Muscle layer of duodenum (tissue), 2 donors: Measurements from ENCODE around the gene HOXC5.

Experiments
- H3K27ac ChIP-seq: one replicate; pipeline ENCODE4 v1.7.0; 2013; ENCODE audit warnings: mild to moderate bottlenecking, low read length
- H3K27me3 ChIP-seq: one replicate; pipeline ENCODE4 v1.7.0; 2013; ENCODE audit warnings: low read depth, mild to moderate bottlenecking, control low read depth, low read length
- H3K36me3 ChIP-seq, 2 donors: one replicate each; pipeline ENCODE4 v1.7.0; 2013; ENCODE audit warnings: low read length in 2 of 2, control low read depth in 1 of 2, mild to moderate bottlenecking in 1 of 2; ENCODE audit not compliant: insufficient read depth in 2 of 2, control insufficient read depth in 1 of 2
- H3K4me1 ChIP-seq, 2 donors: one replicate each; pipeline ENCODE4 v1.7.0; 2013; ENCODE audit warnings: low read length in 2 of 2, mild to moderate bottlenecking in 2 of 2, control low read depth in 1 of 2, moderate library complexity in 1 of 2; ENCODE audit not compliant: insufficient read depth in 2 of 2, control insufficient read depth in 1 of 2
- H3K4me3 ChIP-seq, 2 donors: one replicate each; pipeline ENCODE4 v1.7.0; 2013; ENCODE audit warnings: low read length in 2 of 2, low read depth in 1 of 2, mild to moderate bottlenecking in 1 of 2
- H3K9me3 ChIP-seq, 2 donors: one replicate each; pipeline ENCODE4 v1.7.0; 2013; ENCODE audit warnings: low read length in 2 of 2, control low read depth in 1 of 2, mild to moderate bottlenecking in 1 of 2; ENCODE audit not compliant: control insufficient read depth in 1 of 2
- donor health status: healthy.

The HOXC5 gene

DNA sequence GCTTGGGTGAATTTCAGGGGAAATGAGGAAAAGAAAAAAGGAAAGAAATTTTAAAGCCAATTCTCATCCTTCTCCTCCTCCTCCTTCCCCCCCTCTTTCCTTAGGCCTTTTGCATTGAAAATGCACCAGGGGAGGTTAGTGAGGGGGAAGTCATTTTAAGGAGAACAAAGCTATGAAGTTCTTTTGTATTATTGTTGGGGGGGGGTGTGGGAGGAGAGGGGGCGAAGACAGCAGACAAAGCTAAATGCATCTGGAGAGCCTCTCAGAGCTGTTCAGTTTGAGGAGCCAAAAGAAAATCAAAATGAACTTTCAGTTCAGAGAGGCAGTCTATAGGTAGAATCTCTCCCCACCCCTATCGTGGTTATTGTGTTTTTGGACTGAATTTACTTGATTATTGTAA lies 22.7 kb downstream of the HOXC5 start:
- Histone ChIP-seq H3K9me3 (no peaks in the 10 kb centered on the region), H3K27me3 (peaks cover 12% of the 10 kb centered on the region), H3K4me1 (peaks cover 0 to 29% of the 10 kb centered on the region in 2 donors)

DNA sequence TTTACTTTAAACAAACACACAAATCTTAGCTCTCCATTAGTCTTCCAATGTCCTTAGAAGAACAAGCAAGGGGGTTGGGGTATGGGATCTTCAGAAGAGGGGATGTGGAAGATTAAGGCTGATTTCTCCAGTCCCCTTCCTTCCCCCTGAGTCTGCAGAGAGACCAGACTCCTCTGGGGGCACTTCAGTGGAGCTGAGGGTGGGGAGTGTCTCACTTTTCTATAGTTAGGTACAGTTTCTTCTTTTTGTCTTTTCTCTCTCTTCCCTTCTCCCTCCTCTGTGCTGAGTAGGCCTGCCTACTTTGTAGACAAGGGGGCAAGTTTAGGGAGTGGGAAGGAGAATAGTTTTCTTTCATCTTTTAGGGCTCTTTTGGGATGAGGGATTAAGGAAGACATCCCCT lies 23.3 kb downstream of the HOXC5 start:
- Histone ChIP-seq H3K36me3 (no peaks in the 10 kb centered on the region), H3K4me1 (peaks cover 0 to 29% of the 10 kb centered on the region in 2 donors), H3K27me3 (peaks cover 12% of the 10 kb centered on the region), H3K9me3 (no peaks in the 10 kb centered on the region), H3K27ac (no peak overlapping the region), H3K4me3 (peak overlapping the region; percentile 26 to 30)

More for the DNA sequence above, 22.7 kb downstream of the HOXC5 start:
- Histone ChIP-seq H3K36me3 (no peaks in the 10 kb centered on the region), H3K27ac (no peak overlapping the region), H3K4me3 (peak overlapping the region; percentile 26 to 30)

DNA sequence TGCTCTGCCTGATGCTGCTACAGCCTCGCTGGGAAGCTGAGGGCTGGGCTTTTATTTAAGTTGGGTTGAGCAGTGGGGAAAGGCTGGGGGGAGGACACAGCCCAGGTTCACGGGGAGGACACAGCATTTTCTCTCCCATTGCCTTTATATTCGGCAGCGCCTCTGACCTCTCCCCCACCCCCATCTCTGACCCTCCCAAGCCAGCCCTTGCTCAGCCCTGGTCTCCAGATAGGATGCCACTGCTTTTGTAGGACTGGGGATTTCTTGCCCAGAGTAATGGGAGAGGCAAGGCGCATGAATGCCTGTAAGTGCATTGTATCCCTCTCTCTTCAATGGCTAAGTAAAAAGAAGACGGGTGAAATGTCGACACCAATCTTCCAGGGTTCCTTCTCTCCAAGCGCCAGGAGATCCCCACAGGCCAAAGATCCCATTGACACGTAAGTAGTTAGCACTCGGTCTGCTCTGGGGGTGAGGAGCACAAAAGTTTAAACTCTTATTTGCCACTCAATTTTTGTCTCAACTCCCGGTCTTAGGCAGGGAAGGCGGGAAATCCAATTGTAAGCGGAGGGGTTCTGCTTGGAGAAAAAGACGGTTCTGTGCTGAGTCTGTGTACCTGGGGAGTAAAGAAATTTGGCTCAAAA lies 25.4 kb downstream of the HOXC5 start:
- H3K9me3 ChIP-seq, result no peaks in the 10 kb centered on the region
- H3K4me1 ChIP-seq, result peaks cover 0 to 17% of the 10 kb centered on the region in 2 donors
- H3K27ac ChIP-seq, result no peak overlapping the region
- no peak overlapping the region for H3K4me3 ChIP-seq
- peaks cover 12% of the 10 kb centered on the region for H3K27me3 ChIP-seq
- no peaks in the 10 kb centered on the region for H3K36me3 ChIP-seq

DNA sequence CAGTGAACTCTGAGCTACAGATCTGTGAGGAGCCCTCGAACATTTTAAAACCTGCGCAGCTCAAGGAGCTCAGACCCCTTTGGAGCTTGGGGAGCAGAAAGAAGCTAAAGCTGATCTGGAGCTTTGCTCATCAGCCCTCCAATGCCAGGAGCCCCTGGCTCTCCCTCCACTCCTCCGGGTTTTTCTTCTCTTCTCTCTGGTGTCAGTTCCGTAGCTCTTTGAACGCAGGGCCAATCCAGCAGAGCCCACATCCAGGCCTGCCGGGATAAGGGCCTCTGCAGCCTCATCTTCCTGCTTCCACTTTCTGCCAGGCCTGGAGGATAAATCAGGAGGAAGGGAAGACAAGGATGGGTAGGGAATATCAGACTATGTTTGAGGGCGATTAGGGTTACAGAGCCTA lies 26.8 kb downstream of the HOXC5 start:
- Histone ChIP-seq H3K27me3 (peaks cover 14% of the 10 kb centered on the region), H3K36me3 (no peaks in the 10 kb centered on the region), H3K4me3 (no peak overlapping the region), H3K27ac (peak overlapping the region; percentile 27), H3K4me1 (peaks cover 0 to 17% of the 10 kb centered on the region in 2 donors), H3K9me3 (no peaks in the 10 kb centered on the region)

DNA sequence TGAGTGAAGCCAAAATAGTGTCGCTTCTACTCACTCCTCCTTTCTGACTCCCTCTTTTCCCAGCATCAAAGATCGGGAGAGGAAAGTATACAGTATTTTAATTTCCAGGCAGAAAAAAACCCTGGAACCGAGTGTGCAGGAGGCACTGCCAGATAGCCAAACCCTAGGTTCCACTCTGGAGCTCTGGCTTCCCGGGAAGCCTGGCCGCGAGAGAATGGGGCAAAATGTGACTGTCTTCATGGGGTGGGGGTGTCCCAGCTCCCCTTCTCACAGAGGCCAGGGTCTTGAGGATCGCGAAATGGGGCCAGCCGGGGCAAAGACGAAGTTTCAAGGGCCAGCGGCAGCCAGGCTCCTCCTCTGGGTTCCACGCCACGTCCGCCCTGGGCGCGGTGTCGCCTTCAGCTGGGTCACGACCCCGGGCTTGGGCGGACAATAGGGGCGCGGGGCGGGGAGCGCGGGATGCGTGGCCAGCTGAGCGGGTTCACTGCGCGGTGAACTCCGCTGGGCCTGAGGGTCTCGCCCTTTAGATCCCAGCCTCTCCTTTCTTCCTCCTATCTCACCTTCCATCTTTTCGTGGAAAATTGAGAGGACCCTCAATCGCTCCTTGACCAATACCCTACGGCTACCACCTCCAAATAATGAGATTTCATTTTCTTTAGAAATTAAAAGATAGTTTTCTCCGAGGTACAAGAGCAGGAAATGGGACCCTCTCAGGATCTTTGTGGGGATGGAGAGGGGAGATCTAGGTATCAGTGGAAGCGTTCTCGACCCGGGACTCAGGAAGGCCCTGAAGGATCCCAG lies 27.5 kb downstream of the HOXC5 start:
- peaks cover 13% of the 10 kb centered on the region for H3K27me3 ChIP-seq
- no peak overlapping the region for H3K27ac ChIP-seq
- H3K4me3 ChIP-seq, result no peak overlapping the region
- peaks cover 0 to 15% of the 10 kb centered on the region in 2 donors for H3K4me1 ChIP-seq
- no peaks in the 10 kb centered on the region for H3K9me3 ChIP-seq
- no peaks in the 10 kb centered on the region for H3K36me3 ChIP-seq

DNA sequence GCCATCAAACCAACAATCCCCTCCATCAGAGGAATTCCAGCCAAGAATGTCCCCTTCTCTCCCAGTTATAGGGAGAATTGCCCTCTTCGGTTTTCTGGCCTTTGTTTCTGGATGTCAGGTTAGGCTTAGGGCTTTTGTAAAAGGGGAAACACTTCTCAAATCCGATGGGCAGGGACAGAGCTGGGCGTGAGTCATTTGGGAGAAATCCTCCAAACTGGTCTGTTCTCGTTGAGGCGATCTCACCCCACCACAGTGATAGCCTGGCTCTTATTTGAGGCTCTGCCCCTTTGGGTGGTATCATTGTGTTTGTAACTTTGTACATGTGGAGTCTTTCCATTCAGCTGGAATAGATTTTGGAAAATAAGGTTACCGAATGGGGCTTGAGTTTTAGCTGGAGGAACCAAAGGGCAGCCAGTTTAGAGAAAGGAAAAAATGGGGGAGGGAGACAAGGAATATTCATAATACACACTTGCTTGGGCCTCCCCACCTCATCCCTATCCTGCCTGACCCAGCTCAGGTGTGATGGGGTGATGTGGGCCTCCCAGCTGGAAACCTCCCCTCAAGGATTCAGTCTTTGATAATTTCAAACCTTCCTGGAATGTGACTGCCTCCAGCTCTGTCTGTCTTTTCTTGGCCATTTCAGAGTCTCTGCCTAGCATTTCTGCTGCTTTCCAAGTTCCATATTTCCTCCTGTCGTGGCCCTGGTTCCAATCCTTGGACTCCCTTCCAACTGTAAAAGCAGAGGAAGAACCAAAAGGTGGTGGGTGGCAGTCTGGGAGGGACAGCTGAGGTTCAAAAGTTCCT lies 28.3 kb downstream of the HOXC5 start:
- no peaks in the 10 kb centered on the region for H3K9me3 ChIP-seq
- no peaks in the 10 kb centered on the region for H3K36me3 ChIP-seq
- no peak overlapping the region for H3K27ac ChIP-seq
- H3K4me1 ChIP-seq, result peaks cover 0 to 7% of the 10 kb centered on the region in 2 donors
- H3K4me3 ChIP-seq, result no peak overlapping the region
- peaks cover 13% of the 10 kb centered on the region for H3K27me3 ChIP-seq

DNA sequence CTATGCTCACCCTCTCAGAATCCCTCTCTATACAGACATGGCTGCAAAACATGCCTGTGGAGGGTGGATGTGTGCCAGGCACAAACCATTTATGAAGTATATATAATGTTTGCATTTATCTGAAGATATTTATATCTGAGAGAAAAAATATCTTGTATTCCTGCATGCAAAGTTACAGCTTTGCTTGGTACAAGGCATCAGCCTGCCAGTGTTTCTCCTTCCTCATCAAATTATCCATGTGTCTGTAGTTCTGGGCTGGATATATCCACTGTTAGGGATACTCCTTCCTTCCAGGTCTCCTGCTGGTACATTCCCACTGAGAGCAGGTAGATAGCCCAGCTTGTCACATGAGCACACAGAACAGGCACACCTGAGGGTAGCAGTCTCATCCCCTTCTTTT lies 32.8 kb downstream of the HOXC5 start:
- Histone ChIP-seq H3K27ac (no peak overlapping the region), H3K4me3 (no peak overlapping the region), H3K4me1 (peaks cover 0 to 6% of the 10 kb centered on the region in 2 donors), H3K27me3 (peaks cover 13% of the 10 kb centered on the region), H3K36me3 (no peaks in the 10 kb centered on the region), H3K9me3 (no peaks in the 10 kb centered on the region)

DNA sequence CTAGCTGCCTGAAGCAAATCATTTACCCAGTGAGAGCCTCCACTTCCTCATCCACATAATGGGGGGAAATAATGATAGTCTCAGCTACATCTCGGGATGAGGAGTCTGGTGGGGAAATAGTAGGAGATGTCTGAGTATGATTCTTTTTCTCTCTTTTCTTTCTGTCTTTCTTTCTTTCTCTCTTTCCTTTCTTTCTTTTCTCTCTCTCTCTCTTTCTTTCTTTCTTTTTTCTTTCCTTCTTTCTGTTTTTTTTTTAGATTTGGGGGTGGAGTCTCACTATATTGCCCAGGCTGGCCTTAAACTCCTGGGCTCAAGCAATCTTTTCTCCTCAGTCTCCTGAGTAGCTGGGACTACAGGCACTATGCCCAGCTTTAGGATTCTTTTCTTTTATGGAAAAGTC lies 33.6 kb downstream of the HOXC5 start:
- Histone ChIP-seq H3K36me3 (no peaks in the 10 kb centered on the region), H3K27ac (no peak overlapping the region), H3K9me3 (no peaks in the 10 kb centered on the region), H3K4me1 (peaks cover 0 to 11% of the 10 kb centered on the region in 2 donors), H3K4me3 (no peak overlapping the region), H3K27me3 (peaks cover 13% of the 10 kb centered on the region)

DNA sequence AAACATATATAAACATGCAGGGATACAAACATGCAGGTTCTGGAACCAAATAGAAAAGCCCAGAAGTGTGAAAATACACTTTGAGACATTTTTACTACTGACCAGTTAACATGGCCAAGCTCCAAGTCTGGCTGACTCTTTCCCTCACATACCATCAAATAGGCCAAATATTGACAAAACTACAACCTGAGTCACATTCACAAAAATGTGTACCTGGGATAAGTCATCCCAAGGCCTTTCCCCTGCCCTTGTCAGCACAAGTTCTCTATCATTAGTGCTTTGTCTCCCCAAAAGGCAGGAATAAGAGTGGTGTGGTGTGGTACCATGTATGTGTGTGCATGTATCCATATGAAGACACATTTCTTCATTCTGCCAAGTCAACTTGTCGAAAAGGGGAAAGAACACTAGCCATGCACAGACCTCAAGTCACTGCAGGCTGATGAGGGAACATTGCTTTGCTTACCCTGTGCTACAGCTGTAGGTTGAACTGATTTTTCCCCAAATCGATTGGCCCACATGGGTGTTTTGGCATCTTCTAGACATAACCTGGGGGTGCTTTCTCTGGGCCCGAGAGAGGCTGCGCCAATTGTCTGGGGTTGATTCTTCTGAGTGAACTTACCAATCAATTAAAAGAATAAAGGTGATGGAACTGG lies 35.7 kb downstream of the HOXC5 start:
- H3K27me3 ChIP-seq, result peaks cover 6% of the 10 kb centered on the region
- H3K27ac ChIP-seq, result no peak overlapping the region
- peaks cover 0 to 18% of the 10 kb centered on the region in 2 donors for H3K4me1 ChIP-seq
- H3K4me3 ChIP-seq, result no peak overlapping the region
- no peaks in the 10 kb centered on the region for H3K9me3 ChIP-seq
- no peaks in the 10 kb centered on the region for H3K36me3 ChIP-seq

DNA sequence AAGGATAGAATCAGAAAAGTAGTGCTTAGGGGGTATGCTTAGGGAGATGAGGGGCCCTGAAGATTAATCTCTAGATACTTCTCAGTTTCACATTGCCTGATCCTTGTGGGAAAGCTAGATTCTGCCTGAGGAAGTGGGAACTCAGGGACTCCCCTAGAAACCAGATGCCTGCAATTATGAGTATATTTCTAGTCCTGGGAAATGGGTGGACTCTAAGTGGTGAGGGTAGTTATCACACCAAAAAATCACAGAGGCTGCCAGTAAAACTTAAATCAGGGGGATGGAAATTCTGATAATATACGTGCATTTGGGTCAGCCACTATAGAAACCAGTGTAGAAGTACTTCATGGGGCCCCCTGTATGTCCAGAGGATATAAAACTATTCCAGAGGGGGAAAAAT lies 39.1 kb downstream of the HOXC5 start:
- Histone ChIP-seq H3K27ac (no peak overlapping the region), H3K4me3 (no peak overlapping the region), H3K4me1 (peaks cover 0 to 27% of the 10 kb centered on the region in 2 donors), H3K27me3 (no peaks in the 10 kb centered on the region), H3K36me3 (no peaks in the 10 kb centered on the region), H3K9me3 (no peaks in the 10 kb centered on the region)

DNA sequence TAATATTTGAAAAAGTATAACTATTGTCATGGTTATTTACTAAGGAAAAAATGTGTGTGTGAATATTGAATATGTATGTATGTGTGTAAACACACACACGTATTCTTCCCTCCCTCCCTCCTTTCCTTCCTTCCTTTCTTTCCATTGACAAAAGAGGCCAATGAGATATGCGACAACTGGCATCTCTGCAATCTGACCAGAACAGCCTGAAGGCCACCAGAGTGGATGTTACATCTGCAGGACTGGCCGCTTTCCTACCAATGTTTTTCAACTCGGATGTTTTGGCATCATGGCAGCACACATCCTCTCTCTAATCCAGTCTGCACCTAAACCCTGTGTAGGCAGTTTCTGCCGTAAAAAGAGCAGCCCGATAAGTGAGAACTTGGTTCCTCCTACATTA lies 41.5 kb downstream of the HOXC5 start:
- H3K27me3 ChIP-seq, result no peaks in the 10 kb centered on the region
- H3K9me3 ChIP-seq, result no peaks in the 10 kb centered on the region

More for the DNA sequence above, 41.5 kb downstream of the HOXC5 start:
- H3K36me3 ChIP-seq, result no peaks in the 10 kb centered on the region
- no peak overlapping the region for H3K4me3 ChIP-seq
- peaks cover 0 to 21% of the 10 kb centered on the region in 2 donors for H3K4me1 ChIP-seq
- H3K27ac ChIP-seq, result no peak overlapping the region
